ENCODE measurements around the gene HPCAL4. TPM values are rescaled to one million over a fixed set of nuclear protein-coding genes. Genes with fewer than 3 reads are reported as not detected.

The HPCAL4 gene
- total RNA-seq, 1 donor from 2014 or later, result 0.20 TPM

DNA sequence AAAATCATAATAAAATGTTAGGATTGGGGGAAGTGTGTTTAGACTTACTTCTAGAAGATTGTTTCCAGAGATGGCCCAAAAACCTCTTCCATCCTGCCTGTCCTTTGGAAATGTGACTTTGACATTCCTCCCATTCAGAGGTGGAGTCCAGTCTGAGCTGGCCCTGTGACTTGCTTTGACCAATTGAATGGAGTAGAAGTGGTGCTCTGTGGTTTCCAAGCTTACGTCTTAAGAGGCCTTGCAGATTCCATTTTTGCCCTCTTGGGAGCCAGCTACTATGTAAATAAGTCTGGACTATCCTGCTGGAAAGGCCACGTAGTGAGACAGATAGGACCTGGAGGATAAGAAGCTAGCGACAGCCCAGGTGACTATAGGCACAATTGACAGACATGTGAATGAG lies 18.0 kb downstream of the HPCAL4 start:
- no peak overlapping the region for H3K27ac Mint-ChIP-seq (ENCODE audit: unreplicated experiment)
- Histone ChIP-seq H3K9me3 (ENCODE audit: insufficient read depth, low read depth, low read length) (peaks cover 4% of the 10 kb centered on the region), H3K4me1 (ENCODE audit: insufficient read depth, low read length) (peaks cover 6% of the 10 kb centered on the region), H3K4me3 (ENCODE audit: insufficient read depth, low read depth, low read length) (no peak overlapping the region), H3K27ac (ENCODE audit: low read depth, low read length) (no peak overlapping the region), H3K27me3 (ENCODE audit: insufficient read depth, low read length) (peaks cover 43% of the 10 kb centered on the region), H3K79me2 (ENCODE audit: insufficient read depth, low read length) (no peaks in the 10 kb centered on the region), H4K20me1 (ENCODE audit: insufficient read depth, low read length) (no peaks in the 10 kb centered on the region), H3K4me2 (ENCODE audit: low read length) (no peak overlapping the region), H3K36me3 (ENCODE audit: insufficient read depth, low read length) (no peaks in the 10 kb centered on the region), H3K9ac (ENCODE audit: low read length) (no peak overlapping the region), H2AFZ (ENCODE audit: low read depth, low read length) (no peak overlapping the region)
- peaks cover 4% of the 10 kb centered on the region for H3K36me3 Mint-ChIP-seq (ENCODE audit: low read depth, unreplicated experiment)
- DNase-seq (ENCODE audit: low read depth) (no peak), FAIRE-seq (no peak)
- H3K9me3 Mint-ChIP-seq (ENCODE audit: unreplicated experiment), result peaks cover 6% of the 10 kb centered on the region
- H3K27me3 Mint-ChIP-seq (ENCODE audit: low read depth, unreplicated experiment), result peaks cover 76% of the 10 kb centered on the region
- H3K4me3 Mint-ChIP-seq (ENCODE audit: unreplicated experiment), result no peak overlapping the region
- peaks cover 4% of the 10 kb centered on the region for H3K4me1 Mint-ChIP-seq (ENCODE audit: low read depth, unreplicated experiment)
- TF ChIP-seq EZH2 (IDR thresholded peaks at IDR 0.05; ENCODE audit: insufficient read depth, low read length) (no peak), CTCF (IDR thresholded peaks at IDR 0.05; ENCODE audit: insufficient read depth, low read depth, low read length) (no peak)

DNA sequence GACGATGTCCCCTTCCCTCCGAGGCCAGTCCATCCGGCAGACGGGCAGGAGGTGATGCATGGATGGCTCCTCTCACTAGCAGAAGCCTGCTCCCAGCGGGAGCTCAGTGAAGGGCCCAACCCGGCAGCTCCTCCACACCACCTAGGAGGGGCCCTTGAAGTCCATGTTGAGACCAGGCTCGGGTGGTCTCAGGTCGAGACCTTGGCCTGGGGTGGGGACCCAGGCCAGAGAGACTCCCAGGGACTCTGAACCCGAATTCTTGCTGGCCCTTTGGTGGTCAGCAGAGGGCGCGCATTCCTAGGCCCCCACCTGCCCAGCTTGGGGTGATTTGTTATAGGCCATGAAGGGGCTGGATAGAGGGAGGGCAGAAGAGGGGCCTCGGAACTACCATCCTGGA lies 18.7 kb downstream of the HPCAL4 start:
- Histone ChIP-seq H3K4me3 (ENCODE audit: insufficient read depth, low read depth, low read length) (no peak overlapping the region), H3K27ac (ENCODE audit: low read depth, low read length) (no peak overlapping the region), H2AFZ (ENCODE audit: low read depth, low read length) (peak overlapping the region; percentile 56), H3K27me3 (ENCODE audit: insufficient read depth, low read length) (peaks cover 47% of the 10 kb centered on the region), H3K36me3 (ENCODE audit: insufficient read depth, low read length) (no peaks in the 10 kb centered on the region), H3K4me1 (ENCODE audit: insufficient read depth, low read length) (peaks cover 6% of the 10 kb centered on the region), H3K79me2 (ENCODE audit: insufficient read depth, low read length) (no peaks in the 10 kb centered on the region), H4K20me1 (ENCODE audit: insufficient read depth, low read length) (no peaks in the 10 kb centered on the region), H3K4me2 (ENCODE audit: low read length) (peak overlapping the region; percentile 83), H3K9ac (ENCODE audit: low read length) (no peak overlapping the region), H3K9me3 (ENCODE audit: insufficient read depth, low read depth, low read length) (peaks cover 4% of the 10 kb centered on the region)
- FAIRE-seq, result no peak
- peaks cover 79% of the 10 kb centered on the region for H3K27me3 Mint-ChIP-seq (ENCODE audit: low read depth, unreplicated experiment)
- H3K4me3 Mint-ChIP-seq (ENCODE audit: unreplicated experiment), result peak overlapping the region; percentile 78
- peaks cover 6% of the 10 kb centered on the region for H3K9me3 Mint-ChIP-seq (ENCODE audit: unreplicated experiment)
- peaks cover 4% of the 10 kb centered on the region for H3K4me1 Mint-ChIP-seq (ENCODE audit: low read depth, unreplicated experiment)
- no peak overlapping the region for H3K27ac Mint-ChIP-seq (ENCODE audit: unreplicated experiment)
- TF ChIP-seq EZH2 (IDR thresholded peaks at IDR 0.05; ENCODE audit: insufficient read depth, low read length) (peak; percentile 21), CTCF (IDR thresholded peaks at IDR 0.05; ENCODE audit: insufficient read depth, low read depth, low read length) (peak; percentile 30)
- H3K36me3 Mint-ChIP-seq (ENCODE audit: low read depth, unreplicated experiment), result peaks cover 4% of the 10 kb centered on the region
- DNase-seq (ENCODE audit: low read depth), result no peak

DNA sequence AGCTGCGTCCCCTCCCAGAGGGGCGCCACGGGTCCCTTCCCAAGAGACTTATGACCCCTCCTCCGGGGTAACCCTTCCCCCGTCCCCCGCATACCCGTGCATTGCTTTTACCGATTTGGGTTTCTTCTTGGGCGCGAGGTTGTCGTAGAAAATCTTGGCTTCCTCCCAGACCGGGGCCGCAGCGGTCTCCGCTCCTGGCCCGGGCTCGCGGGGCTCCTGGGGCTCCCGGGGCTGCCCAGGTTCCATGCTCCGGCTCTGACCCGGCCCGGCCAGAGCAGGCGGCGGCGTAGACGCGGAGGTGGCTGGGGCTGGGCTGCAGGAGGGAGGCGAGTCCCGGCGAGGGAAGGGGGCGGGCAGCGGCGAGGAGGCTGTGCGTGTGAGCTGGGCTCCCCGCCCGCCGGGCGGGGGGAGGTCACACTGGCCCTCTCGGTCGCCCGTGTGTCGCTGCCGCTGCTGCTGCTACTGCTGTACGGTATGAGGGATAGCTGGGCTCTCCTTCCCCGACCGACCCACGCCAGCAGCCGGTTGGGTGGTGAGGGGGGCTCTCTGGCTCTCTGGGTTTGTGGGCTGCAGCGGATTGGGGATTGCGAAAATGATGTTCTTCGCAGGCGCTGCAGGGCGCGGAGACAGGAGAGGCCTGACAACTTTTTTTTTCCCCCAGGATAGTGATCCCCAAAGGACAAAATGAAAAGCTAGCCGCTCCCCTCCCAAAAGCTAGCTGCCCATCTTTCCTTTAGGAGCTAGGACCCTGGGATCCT lies 19.3 kb downstream of the HPCAL4 start, which contains the start of gene NT5C1A:
Gene NT5C1A (minus strand): TSS at position 315 of the 758 bp plus-strand sequence. CDS start 69 bp downstream, at position 246.
- H3K79me2 ChIP-seq (ENCODE audit: insufficient read depth, low read length), result no peaks in the 10 kb centered on the region
- Mint-ChIP-seq H3K27ac (ENCODE audit: unreplicated experiment) (no peak within 1 kb of the TSS), H3K36me3 (ENCODE audit: low read depth, unreplicated experiment) (peaks cover 4% of the 10 kb centered on the region), H3K9me3 (ENCODE audit: unreplicated experiment) (peaks cover 6% of the 10 kb centered on the region), H3K4me3 (ENCODE audit: unreplicated experiment) (peak within 1 kb of the TSS; percentile 78), H3K4me1 (ENCODE audit: low read depth, unreplicated experiment) (peaks cover 4% of the 10 kb centered on the region), H3K27me3 (ENCODE audit: low read depth, unreplicated experiment) (peaks cover 78% of the 10 kb centered on the region)
- H3K27me3 ChIP-seq (ENCODE audit: insufficient read depth, low read length), result peaks cover 50% of the 10 kb centered on the region
- FAIRE-seq, result no peak
- H3K9me3 ChIP-seq (ENCODE audit: insufficient read depth, low read depth, low read length), result peaks cover 4% of the 10 kb centered on the region
- H3K27ac ChIP-seq (ENCODE audit: low read depth, low read length), result no peak within 1 kb of the TSS
- no peak for DNase-seq (ENCODE audit: low read depth)
- H3K4me2 ChIP-seq (ENCODE audit: low read length), result peak within 1 kb of the TSS; percentile 83
- H3K36me3 ChIP-seq (ENCODE audit: insufficient read depth, low read length), result no peaks in the 10 kb centered on the region
- peak within 1 kb of the TSS; percentile 40 for H3K4me3 ChIP-seq (ENCODE audit: insufficient read depth, low read depth, low read length)
- H4K20me1 ChIP-seq (ENCODE audit: insufficient read depth, low read length), result no peaks in the 10 kb centered on the region
- H3K4me1 ChIP-seq (ENCODE audit: insufficient read depth, low read length), result peaks cover 6% of the 10 kb centered on the region
- H2AFZ ChIP-seq (ENCODE audit: low read depth, low read length), result peak within 1 kb of the TSS; percentile 56
- H3K9ac ChIP-seq (ENCODE audit: low read length), result no peak within 1 kb of the TSS
- no peak for TF ChIP-seq CTCF (IDR thresholded peaks at IDR 0.05; ENCODE audit: insufficient read depth, low read depth, low read length)
- TF ChIP-seq EZH2 (IDR thresholded peaks at IDR 0.05; ENCODE audit: insufficient read depth, low read length), result peak; percentile 71

All from astrocyte (in vitro differentiated cells and primary cell).